Vagina (tissue), 2 donors: ENCODE data around the gene DSC1.

Experiments
- CTCF ChIP-seq, 3 experiments: fragments of 450-650 bp in 2 of 3; fragments of 200-600 bp in 1 of 3; sonication (generic) in 1 of 3; IDR thresholded peaks; one replicate each; pipeline ENCODE4 v1.5.1; 2017 to 2019; ENCODE audit warnings: antibody characterized with exemption in 3 of 3, mild to moderate bottlenecking in 2 of 3, moderate library complexity in 2 of 3
- POLR2A ChIP-seq, 2 donors: fragments of 450-650 bp; IDR thresholded peaks; one replicate each; pipeline ENCODE4 v1.6.1; 2017; ENCODE audit warnings: antibody characterized with exemption in 2 of 2, mild to moderate bottlenecking in 2 of 2, moderate library complexity in 2 of 2
- POLR2AphosphoS5 ChIP-seq, 2 donors: sonication (generic); formaldehyde crosslinking; IDR thresholded peaks; one replicate each; pipeline ENCODE4 v1.9.0; 2017; ENCODE audit warnings: antibody characterized with exemption in 2 of 2, mild to moderate bottlenecking in 2 of 2, low read depth in 1 of 2; ENCODE audit not compliant: insufficient read depth in 1 of 2

DNA sequence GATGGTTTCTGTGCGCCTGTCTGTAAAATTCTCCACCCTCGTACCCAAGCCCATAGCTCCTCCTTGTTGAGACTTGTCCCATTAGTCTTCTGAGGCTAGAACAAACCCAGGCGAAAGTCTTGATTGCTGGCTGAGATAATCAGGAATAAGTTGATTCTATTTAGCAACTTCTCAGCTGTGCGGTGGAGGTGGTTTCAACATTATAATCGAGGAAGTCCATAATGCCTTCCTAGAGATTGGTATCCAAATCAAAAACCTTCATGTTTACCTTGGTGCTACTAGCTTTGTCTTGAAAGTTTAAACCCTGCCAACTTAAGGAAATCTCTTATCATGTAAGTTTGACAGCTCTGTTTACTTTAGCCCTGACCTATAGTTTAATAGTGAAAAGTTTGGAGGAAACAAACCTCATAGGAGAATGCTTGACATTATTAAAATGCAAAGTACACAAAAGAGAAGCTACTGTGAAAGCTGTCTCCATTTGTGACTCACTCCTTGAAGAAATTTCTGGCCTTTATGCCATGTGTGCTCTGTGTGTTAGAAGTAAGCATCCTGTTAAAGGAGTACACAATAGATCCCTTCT is 36.6 kb upstream of the DSC1 start:
- no peak for TF ChIP-seq POLR2A (IDR thresholded peaks at IDR 0.05)
- no peak for TF ChIP-seq CTCF (IDR thresholded peaks at IDR 0.05)
- TF ChIP-seq POLR2AphosphoS5 (IDR thresholded peaks at IDR 0.05; ENCODE audit: insufficient read depth in 1 of 2, low read depth in 1 of 2), result peak in 1 of 2 donors; percentile 63
